Retina (tissue), 1 donor: Measurements from ENCODE around the gene IL1RAP.
"Not testable (repeated sequence)": the region's sequence is repeated elsewhere in the genome, so short reads cannot be mapped to it uniquely, and the experiment has no call there.

Experiments used
- DNase-seq: peaks from one replicate; pipeline ENCODE4 v3.0.0-alpha.2; 2016

Gene IL1RAP, protein sequence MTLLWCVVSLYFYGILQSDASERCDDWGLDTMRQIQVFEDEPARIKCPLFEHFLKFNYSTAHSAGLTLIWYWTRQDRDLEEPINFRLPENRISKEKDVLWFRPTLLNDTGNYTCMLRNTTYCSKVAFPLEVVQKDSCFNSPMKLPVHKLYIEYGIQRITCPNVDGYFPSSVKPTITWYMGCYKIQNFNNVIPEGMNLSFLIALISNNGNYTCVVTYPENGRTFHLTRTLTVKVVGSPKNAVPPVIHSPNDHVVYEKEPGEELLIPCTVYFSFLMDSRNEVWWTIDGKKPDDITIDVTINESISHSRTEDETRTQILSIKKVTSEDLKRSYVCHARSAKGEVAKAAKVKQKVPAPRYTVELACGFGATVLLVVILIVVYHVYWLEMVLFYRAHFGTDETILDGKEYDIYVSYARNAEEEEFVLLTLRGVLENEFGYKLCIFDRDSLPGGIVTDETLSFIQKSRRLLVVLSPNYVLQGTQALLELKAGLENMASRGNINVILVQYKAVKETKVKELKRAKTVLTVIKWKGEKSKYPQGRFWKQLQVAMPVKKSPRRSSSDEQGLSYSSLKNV

GRCh38 chr3:190513409-190514370, at the start of gene IL1RAP:
TSS of gene IL1RAP (plus strand) at chr3:190514085. CDS start at chr3:190564290, 50,205 bp downstream.
- peak; percentile 92 for DNase-seq

GRCh38 chr3:190467922-190468321, 46.0 kb upstream of the IL1RAP start:
- no peak for DNase-seq

DNA sequence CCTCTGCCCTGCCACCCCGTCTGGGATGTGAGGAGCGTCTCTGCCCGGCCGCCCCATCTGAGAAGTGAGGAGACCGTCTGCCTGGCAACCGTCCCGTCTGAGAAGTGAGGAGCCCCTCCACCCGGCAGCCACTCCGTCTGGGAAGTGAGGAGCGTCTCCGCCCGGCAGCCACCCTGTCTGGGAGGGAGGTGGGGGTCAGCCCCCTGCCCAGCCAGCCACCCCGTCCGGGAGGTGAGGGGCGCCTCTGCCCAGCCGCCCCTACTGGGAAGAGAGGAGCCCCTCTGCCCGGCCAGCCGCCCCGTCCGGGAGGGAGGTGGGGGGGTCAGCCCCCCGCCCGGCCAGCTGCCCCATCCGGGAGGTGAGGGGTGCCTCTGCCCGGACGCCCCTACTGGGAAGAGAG, 40.6 kb upstream of the IL1RAP start:
- not testable (repeated sequence) for DNase-seq

GRCh38 chr3:190481779-190482178, 32.1 kb upstream of the IL1RAP start:
- no peak for DNase-seq

DNA sequence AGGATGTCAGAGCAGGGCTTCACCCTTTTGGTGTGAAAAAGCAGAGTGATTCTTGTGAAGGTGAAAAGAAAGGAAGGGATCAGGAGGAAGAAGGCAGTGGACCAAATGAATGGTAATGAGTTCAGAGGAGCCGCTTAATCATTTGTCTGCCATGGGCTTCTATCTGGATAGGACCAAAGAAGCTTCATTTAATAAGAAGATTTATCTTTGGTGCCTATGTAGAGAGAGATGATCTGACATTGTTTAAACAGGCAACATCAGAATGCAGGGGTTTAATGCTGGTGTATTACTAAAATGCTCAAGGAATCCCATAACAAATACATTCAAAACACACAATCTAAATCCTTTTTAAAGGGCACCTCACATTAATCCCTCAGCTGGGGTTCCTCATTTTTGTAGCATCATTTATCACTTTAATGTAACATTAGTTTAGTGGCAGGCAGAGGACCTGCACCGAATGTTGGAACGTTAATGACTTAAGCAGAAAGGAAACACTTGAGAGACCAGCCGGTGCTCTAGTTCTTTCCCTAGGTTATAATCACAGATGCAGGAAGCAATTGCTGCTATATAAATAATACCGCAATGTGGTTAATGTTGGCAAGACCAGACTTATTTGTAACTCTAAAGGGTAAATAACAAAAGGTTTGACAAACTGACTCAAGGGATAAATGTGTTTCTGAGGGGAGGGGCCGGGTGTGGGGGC, 27.9 kb upstream of the IL1RAP start:
- DNase-seq = no peak

DNA sequence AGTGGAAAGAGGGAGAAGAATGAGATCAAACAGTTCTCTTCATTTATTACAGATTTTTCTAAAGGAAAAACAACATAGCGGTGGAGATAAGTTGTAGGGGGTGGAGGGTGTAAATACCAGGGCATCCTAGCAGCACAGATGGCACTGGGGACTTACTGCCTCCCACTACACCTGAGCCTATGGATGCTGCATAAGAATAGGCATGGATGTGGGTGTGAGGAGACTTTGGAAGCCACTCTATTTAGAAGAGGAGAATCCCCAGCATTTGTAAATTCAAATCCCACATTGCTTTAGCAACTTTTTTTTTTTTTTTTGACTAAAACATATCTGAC, 27.4 kb upstream of the IL1RAP start:
- DNase-seq = no peak

DNA sequence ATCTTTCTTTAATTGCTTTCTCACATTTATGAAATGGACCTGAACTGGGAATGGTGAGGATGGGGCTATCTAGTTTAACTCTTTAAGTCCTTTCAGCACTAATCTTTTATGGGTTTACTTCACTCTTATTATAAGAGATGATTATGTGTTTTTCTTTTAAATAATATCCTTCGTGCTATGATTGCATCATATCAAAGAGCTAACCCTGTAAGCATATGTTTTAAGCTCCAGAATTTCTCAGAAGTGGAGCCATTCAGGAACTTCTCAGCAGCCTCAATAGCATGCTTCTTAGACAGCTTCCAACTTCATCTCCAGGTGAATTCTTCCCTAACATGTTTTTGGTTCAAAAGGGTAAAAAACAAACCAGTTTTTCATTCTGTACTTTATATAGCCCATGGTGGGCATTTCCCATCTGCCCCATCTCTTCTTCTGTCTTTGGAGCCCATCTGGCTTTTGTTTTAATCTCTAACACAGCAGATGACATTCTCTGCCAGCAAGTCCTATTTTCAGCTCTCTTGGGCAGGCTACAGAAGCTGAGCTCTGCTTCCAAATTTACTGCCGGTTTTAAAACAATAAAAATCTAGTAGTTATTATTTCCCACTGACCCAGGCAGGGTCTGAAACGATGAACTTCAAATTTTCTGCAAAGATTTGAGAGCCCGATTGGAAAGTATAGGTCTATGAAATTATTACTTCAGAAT, 26.8 kb upstream of the IL1RAP start:
- DNase-seq = no peak

DNA sequence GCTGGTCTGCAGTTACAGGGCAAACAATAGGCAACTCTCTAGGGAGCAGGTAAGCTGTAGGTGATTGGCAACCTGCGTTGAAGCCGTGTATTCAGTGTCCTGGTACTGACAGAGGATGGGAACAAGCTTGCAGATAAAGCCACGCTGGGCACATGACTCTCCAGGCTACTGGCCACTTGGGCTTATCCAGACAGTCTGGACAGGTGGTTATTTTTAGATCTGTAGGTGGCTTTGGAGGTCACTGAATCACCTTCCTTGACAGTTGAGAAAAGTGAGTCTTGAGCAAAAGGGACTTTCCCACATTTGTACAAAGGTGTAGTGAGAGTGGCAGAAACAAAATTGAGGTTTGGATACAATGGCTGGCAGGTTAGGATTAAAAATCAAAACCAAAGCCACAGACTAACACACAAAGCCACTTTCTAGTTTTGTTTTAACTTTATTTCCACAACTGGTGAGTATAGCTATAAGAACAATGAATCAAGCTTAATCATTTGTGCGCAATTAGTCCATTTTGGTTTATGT, 22.3 kb upstream of the IL1RAP start:
- no peak for DNase-seq

- DNase-seq = no peak
Observed at GRCh38 chr3:190492129-190492528, 21.8 kb upstream of the IL1RAP start.

DNA sequence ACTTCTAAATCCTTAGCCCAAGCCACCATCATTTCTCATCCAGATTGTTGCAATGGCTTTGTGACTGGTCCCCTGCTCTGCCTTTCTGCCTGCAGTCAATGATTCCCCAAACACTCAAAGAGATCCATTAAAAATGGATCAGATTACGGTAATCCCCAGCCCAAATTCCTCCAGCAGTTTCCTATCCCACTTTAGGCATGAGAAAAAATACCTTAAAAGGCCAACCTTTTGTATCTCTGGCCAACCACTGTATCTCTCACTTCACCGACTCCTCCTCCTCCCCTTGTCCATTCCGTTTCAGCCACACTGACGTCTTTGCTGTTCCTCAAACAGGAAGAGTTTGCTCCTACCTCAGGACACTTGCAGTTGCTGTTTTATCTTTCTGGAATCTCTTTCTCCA, 20.9 kb upstream of the IL1RAP start:
- no peak for DNase-seq

DNA sequence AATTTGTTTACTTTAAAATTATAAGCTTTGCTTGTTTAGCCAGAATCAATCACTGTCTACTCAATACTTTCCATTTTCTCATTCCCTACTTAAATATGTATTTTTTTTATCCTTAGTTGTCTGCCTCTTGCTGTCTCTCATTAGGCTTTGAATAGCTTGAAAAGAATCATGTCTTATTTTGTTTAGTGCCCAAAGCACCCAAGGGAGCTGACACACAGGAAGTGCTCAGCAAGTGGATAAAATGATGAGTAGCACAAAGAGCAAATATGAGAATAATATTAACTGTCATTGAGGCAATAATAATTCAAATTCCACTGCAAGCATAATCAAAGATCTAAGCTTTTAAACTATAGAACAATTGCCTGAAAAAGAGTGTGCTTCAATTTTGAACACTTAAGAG, 19.0 kb upstream of the IL1RAP start:
- DNase-seq = no peak

DNA sequence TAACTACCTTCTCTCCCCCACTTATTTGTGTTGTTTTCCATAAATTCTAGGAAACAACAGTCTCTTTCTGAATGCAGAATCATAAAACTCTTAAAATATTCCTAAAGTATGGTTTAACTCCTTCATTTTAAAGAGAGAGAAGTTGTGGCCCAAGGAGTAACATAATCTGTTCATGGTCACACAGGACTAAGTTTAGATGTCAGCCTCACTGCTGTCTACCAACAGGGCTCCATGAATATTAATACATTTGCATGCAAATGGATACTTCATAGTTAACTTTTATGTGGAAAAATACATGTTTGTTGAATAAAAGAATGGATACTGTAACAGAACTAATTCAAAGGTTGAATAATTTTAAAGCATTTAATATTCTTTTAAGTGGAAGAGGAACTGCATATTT, 18.5 kb upstream of the IL1RAP start:
- DNase-seq = no peak

- DNase-seq = no peak
Observed at GRCh38 chr3:190495796-190496195, 18.1 kb upstream of the IL1RAP start.

- DNase-seq = no peak
Observed at GRCh38 chr3:190496859-190497258, 17.0 kb upstream of the IL1RAP start.

DNA sequence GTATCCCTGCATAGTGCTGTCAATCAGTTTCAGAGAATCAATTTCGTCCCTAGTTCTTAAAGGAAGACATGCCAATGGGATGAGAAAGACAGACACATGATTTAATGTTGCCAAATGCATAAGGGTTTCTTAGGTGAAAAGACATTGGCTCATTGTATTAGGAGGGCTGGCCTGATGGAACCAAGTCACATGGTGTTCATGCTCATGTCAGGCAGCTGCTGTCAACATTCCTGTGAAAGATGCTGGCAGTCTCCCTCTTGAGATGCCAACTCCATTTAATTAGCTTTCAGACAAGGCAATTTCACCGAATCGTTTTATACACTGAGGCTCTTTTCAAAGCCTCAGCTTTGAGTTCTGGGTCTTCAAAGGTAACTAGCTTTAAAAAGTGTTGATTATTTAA, 16.1 kb upstream of the IL1RAP start:
- DNase-seq = peak; percentile 41

GRCh38 chr3:190498293-190498692, 15.6 kb upstream of the IL1RAP start:
- DNase-seq = no peak

DNA sequence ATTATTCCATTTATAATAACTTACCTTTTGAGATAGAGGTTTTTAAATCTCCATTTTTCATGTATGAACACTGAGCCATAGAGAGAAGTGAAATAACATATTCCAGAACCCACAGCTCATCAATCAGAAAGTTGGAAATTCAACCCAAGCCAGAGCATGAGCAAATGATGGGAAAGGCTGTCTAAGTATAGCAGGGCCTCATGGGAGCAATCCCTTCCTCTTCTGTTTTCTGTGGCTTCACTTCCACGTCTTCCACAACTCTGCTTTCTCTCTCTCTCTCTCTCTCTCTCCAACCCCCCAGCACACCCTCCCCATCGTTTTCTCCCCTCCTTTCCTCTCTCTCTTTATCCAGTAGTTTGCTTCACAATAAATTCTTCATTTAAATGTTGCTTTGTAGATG, 14.8 kb upstream of the IL1RAP start:
- no peak for DNase-seq

DNA sequence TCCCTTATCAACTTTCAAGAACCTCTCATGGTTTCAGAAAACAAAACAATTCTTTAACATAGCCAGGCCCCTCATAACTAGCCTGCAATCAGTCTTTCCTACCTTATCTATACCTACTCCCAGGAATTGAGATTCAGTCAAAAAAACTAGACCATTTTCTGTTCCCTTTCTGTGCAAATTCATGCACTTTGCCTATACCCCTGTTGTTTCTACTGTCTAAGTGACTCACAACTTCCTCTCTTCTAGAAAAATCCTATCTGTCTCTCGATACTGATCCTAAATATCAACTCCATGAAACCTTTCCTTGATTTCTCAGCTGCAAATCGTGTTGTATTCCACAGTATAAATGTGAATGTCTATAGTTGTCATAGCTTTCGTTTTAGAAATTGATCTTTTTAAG, 10.9 kb upstream of the IL1RAP start:
- no peak for DNase-seq

GRCh38 chr3:190504354-190505125, 9.3 kb upstream of the IL1RAP start:
- no peak for DNase-seq

DNA sequence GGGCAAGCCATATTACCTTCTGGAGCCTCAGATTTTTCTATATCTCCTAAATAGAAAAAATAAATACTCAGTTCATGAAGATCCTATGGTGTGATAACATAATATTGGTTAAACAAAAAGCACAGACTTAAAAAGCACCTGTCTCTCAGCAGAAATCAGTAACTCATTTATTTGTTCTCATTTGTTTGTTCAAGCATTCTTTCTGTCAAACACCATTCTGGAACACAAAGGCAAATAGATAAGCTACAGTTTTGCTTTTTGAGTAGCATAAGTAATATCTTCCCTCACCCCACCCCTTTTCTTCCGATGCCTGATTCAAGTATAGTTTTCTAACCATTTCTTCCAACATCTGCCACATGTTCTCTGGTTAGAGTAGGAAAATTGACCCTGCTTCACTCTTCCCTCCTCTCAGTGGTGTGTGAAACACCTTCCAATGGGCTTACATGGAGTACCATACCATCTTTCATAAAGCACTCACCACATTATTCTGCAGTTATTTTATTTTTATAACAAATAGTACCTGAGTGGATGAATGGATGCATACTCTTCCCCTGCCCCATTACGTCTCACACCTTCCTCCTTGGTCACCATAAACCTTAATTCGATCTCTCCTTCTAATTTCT, 8.4 kb upstream of the IL1RAP start:
- no peak for DNase-seq

- no peak for DNase-seq
Observed at GRCh38 chr3:190506271-190506670, 7.6 kb upstream of the IL1RAP start.
